HG03060 (cell line): ENCODE measurements around the gene FRY.

ENCODE experiments used
- ATAC-seq: cut with Tn5 transposase; IDR thresholded peaks from one replicate; pipeline ENCODE4 v1.9.1; 2021; ENCODE audit warnings: low read depth, moderate number of reproducible peaks; ENCODE audit not compliant: unreplicated experiment

The FRY gene

GRCh38 chr13:32248801-32249200 lies 217.2 kb downstream of the FRY start:
- no peak for ATAC-seq

- ATAC-seq = no peak
Measured at GRCh38 chr13:32252812-32253438, 221.4 kb downstream of the FRY start.

GRCh38 chr13:32253911-32254399 lies 222.4 kb downstream of the FRY start:
- ATAC-seq = no peak

- no peak for ATAC-seq
Measured at GRCh38 chr13:32254416-32254815, 222.8 kb downstream of the FRY start.

- ATAC-seq = no peak
Measured at GRCh38 chr13:32254916-32255723, 223.5 kb downstream of the FRY start.

GRCh38 chr13:32255724-32256109 lies 224.1 kb downstream of the FRY start:
- no peak for ATAC-seq

GRCh38 chr13:32256243-32256642 lies 224.7 kb downstream of the FRY start:
- no peak for ATAC-seq

GRCh38 chr13:32257649-32258048 lies 226.1 kb downstream of the FRY start:
- ATAC-seq = no peak

- no peak for ATAC-seq
Measured at GRCh38 chr13:32259116-32259515, 227.5 kb downstream of the FRY start.

- ATAC-seq = no peak
Measured at GRCh38 chr13:32261567-32261966, 230.0 kb downstream of the FRY start.

GRCh38 chr13:32262165-32262564 lies 230.6 kb downstream of the FRY start:
- ATAC-seq = no peak

- no peak for ATAC-seq
Measured at GRCh38 chr13:32262619-32263018, 231.0 kb downstream of the FRY start.

GRCh38 chr13:32264407-32264806 lies 232.8 kb downstream of the FRY start:
- ATAC-seq = no peak

- ATAC-seq = no peak
Measured at GRCh38 chr13:32265726-32266125, 234.2 kb downstream of the FRY start.

GRCh38 chr13:32266130-32266529 lies 234.6 kb downstream of the FRY start:
- no peak for ATAC-seq

- peak; percentile 84 for ATAC-seq
Measured at GRCh38 chr13:32267836-32268439, 236.4 kb downstream of the FRY start.

GRCh38 chr13:32272021-32272683 lies 240.6 kb downstream of the FRY start:
- no peak for ATAC-seq

- ATAC-seq = no peak
Measured at GRCh38 chr13:32277839-32278238, 246.3 kb downstream of the FRY start.

GRCh38 chr13:32278426-32278825 lies 246.9 kb downstream of the FRY start:
- ATAC-seq = no peak

GRCh38 chr13:32281096-32281495 lies 249.5 kb downstream of the FRY start:
- ATAC-seq = no peak

- no peak for ATAC-seq
Measured at GRCh38 chr13:32282096-32282711, 250.6 kb downstream of the FRY start.
